Mammary epithelial cell (primary cell): ENCODE measurements around the gene SCT.

Experiments used
- CTCF ChIP-seq, 2 donors: IDR thresholded peaks in 1 of 2; conservative IDR thresholded peaks in 1 of 2; 2 replicates each; pipeline ENCODE4 v1.5.1; 2011 to 2012; ENCODE audit warnings: inconsistent platforms in 2 of 2, low read length in 2 of 2, mild to moderate bottlenecking in 2 of 2, control low read depth in 1 of 2, low read depth in 1 of 2; ENCODE audit not compliant: insufficient read depth in 1 of 2; ENCODE audit errors: extremely low read depth in 1 of 2
- EZH2 ChIP-seq: IDR thresholded peaks from 2 replicates; pipeline ENCODE4 v1.6.1; 2012; ENCODE audit warnings: low read length, inconsistent platforms, borderline replicate concordance

- TF ChIP-seq EZH2 (no peak), CTCF (conservative IDR thresholded peaks at IDR 0.05 in 1 of 2, IDR thresholded peaks at IDR 0.05 in 1 of 2; ENCODE audit: extremely low read depth in 1 of 2, insufficient read depth in 1 of 2, low read depth in 1 of 2, low read length in 2 of 2) (no peak)
These were observed 18.6 kb upstream of the SCT start for GRCh38 chr11:645536-645935.
